Common myeloid progenitor, CD34-positive (primary cell): ENCODE results near the gene CRY1.

Experiments
- CTCF ChIA-PET: fragments of 350-600 bp; sonication (Branson Sonifier 250); formaldehyde crosslinking; loops from one replicate; lab custom pipeline; 2021; ENCODE audit warnings: antibody characterized with exemption; lab: Charles Lee
- POLR2A ChIA-PET: fragments of 350-600 bp; sonication (Branson Sonifier 250); formaldehyde crosslinking; loops from one replicate; lab custom pipeline; 2021; ENCODE audit warnings: antibody characterized with exemption; lab: Charles Lee
- DNase-seq, 3 donors: peaks; one replicate each; pipeline versions ENCODE4 v3.0.0 to v3.0.0-alpha.2; 2013
- H3K27ac ChIP-seq, 2 experiments: 1 replicate in 1 of 2; 2 replicates in 1 of 2; pipeline ENCODE4 v1.7.0; 2013; ENCODE audit warnings: inconsistent platforms in 2 of 2, low read length in 2 of 2, mild to moderate bottlenecking in 2 of 2, low read depth in 1 of 2, moderate library complexity in 1 of 2; ENCODE audit not compliant: severe bottlenecking in 2 of 2, insufficient read depth in 1 of 2, poor library complexity in 1 of 2
- H3K27me3 ChIP-seq, 5 experiments: replicated peaks in 2 of 5; 1 replicate in 3 of 5; 2 replicates in 2 of 5; pipeline versions ENCODE4 v1.6.1 to v1.7.0; 2013; ENCODE audit warnings: low read length in 4 of 5, mild to moderate bottlenecking in 2 of 5, moderate library complexity in 2 of 5, inconsistent platforms in 1 of 5; ENCODE audit not compliant: insufficient read depth in 5 of 5, control insufficient read depth in 4 of 5
- H3K36me3 ChIP-seq, 4 experiments: 1 replicate in 2 of 4; 2 replicates in 2 of 4; pipeline versions ENCODE4 v1.6.1 to v1.7.0; 2013; ENCODE audit warnings: low read length in 3 of 4, control low read depth in 1 of 4, mild to moderate bottlenecking in 1 of 4; ENCODE audit not compliant: control insufficient read depth in 4 of 4, insufficient read depth in 4 of 4
- H3K4me1 ChIP-seq, 4 experiments: 1 replicate in 3 of 4; 2 replicates in 1 of 4; pipeline versions ENCODE4 v1.6.1 to v1.7.1; 2013; ENCODE audit warnings: low read length in 3 of 4, mild to moderate bottlenecking in 3 of 4, control low read depth in 1 of 4, inconsistent platforms in 1 of 4, moderate library complexity in 1 of 4; ENCODE audit not compliant: control insufficient read depth in 4 of 4, insufficient read depth in 4 of 4; ENCODE audit errors: control extremely low read depth in 1 of 4
- H3K4me3 ChIP-seq, 7 experiments: 1 replicate in 4 of 7; 2 replicates in 3 of 7; pipeline versions ENCODE4 v1.5.1 to v1.7.0; 2013; ENCODE audit warnings: mild to moderate bottlenecking in 7 of 7, low read length in 6 of 7, moderate library complexity in 6 of 7, inconsistent platforms in 2 of 7, low read depth in 2 of 7, control low read depth in 1 of 7; ENCODE audit not compliant: insufficient read depth in 4 of 7, control insufficient read depth in 1 of 7; ENCODE audit errors: extremely low read depth in 1 of 7
- H3K9me3 ChIP-seq, 5 experiments: 1 replicate in 4 of 5; 2 replicates in 1 of 5; pipeline versions ENCODE4 v1.6.1 to v1.7.1; 2013; ENCODE audit warnings: low read length in 4 of 5, mild to moderate bottlenecking in 2 of 5, inconsistent platforms in 1 of 5, low read depth in 1 of 5, moderate library complexity in 1 of 5; ENCODE audit not compliant: control insufficient read depth in 4 of 5, insufficient read depth in 2 of 5; ENCODE audit errors: control extremely low read depth in 1 of 5
- WGBS: methylation state at CpG from one replicate; pipeline ENCODE4 v1.1.5; 2013; ENCODE audit not compliant: insufficient coverage; 5-methylcytosine and 5-hydroxymethylcytosine counted together

The CRY1 gene

GRCh38 chr12:106980944-106981343 lies 112.4 kb downstream of the CRY1 start:
- 93% methylated on average over 6 of the region's 7 CpGs for WGBS
- CTCF ChIA-PET: no interaction called here

GRCh38 chr12:106978035-106978800 lies 115.1 kb downstream of the CRY1 start:
- no peak overlapping the region for H3K4me3 ChIP-seq
- peak in 1 of 3 donors; percentile 13 for DNase-seq
- 85% methylated on average over 6 of the region's 9 CpGs for WGBS
- peaks cover 0 to 3% (median 1%) of the 10 kb centered on the region in 4 experiments for H3K4me1 ChIP-seq
- H3K9me3 ChIP-seq: no peaks in the 10 kb centered on the region
- CTCF ChIA-PET: interaction anchor here (1.2 to 1.5 kb wide), 2 partner anchors 9 to 33 kb away, joined by 3 to 4 read pairs; partner anchors contain the start of gene MTERF2
- peaks cover 0 to 13% (median 7%) of the 10 kb centered on the region in 4 experiments for H3K36me3 ChIP-seq
- POLR2A ChIA-PET: no interaction called here
- no peak overlapping the region for H3K27ac ChIP-seq
- H3K27me3 ChIP-seq: no peaks in the 10 kb centered on the region

More at GRCh38 chr12:106980944-106981343, 112.4 kb downstream of the CRY1 start:
- DNase-seq: no peak
- Histone ChIP-seq H3K4me1 (peaks cover 0 to 9% (median 2%) of the 10 kb centered on the region in 4 experiments), H3K4me3 (no peak overlapping the region), H3K27me3 (no peaks in the 10 kb centered on the region), H3K27ac (no peak overlapping the region), H3K9me3 (no peaks in the 10 kb centered on the region), H3K36me3 (peaks cover 2 to 6% (median 5%) of the 10 kb centered on the region in 4 experiments)
- POLR2A ChIA-PET: no interaction called here

GRCh38 chr12:106976668-106977067 lies 116.7 kb downstream of the CRY1 start:
- no peak for DNase-seq
- no peaks in the 10 kb centered on the region for H3K9me3 ChIP-seq
- POLR2A ChIA-PET: no interaction called here
- no peaks in the 10 kb centered on the region for H3K27me3 ChIP-seq
- H3K36me3 ChIP-seq: peaks cover 0 to 23% (median 9%) of the 10 kb centered on the region in 4 experiments
- no peak overlapping the region for H3K27ac ChIP-seq
- H3K4me3 ChIP-seq: no peak overlapping the region
- H3K4me1 ChIP-seq: peaks cover 0 to 3% (median 1%) of the 10 kb centered on the region in 4 experiments
- CTCF ChIA-PET: interaction anchor here (0.6 to 1.2 kb wide), 3 partner anchors 24 to 190 kb away, joined by 3 read pairs; no protein-coding TSS in a partner anchor
- 100% methylated on average over 1 of the region's 1 CpG for WGBS

GRCh38 chr12:106975993-106976658 lies 117.2 kb downstream of the CRY1 start:
- no peaks in the 10 kb centered on the region for H3K27me3 ChIP-seq
- no peak overlapping the region for H3K27ac ChIP-seq
- ChIA-PET CTCF (interaction anchor here (1.1 kb wide), 1 partner anchor 25 kb away, joined by 3 read pairs; no protein-coding TSS in a partner anchor), POLR2A (no interaction called here)
- H3K9me3 ChIP-seq: no peaks in the 10 kb centered on the region
- no peak overlapping the region for H3K4me3 ChIP-seq
- no peak for DNase-seq
- peaks cover 3 to 28% (median 10%) of the 10 kb centered on the region in 4 experiments for H3K36me3 ChIP-seq
- H3K4me1 ChIP-seq: peaks cover 0 to 3% (median 1%) of the 10 kb centered on the region in 4 experiments
- 79% methylated on average over 2 of the region's 3 CpGs for WGBS

GRCh38 chr12:106975098-106975497 lies 118.3 kb downstream of the CRY1 start:
- CTCF ChIA-PET: no interaction called here

GRCh38 chr12:106974511-106974910 lies 118.8 kb downstream of the CRY1 start:
- ChIA-PET POLR2A (no interaction called here), CTCF (no interaction called here)
- no peak for DNase-seq
- Histone ChIP-seq H3K4me1 (peaks cover 0 to 2% (median 0%) of the 10 kb centered on the region in 4 experiments), H3K36me3 (peaks cover 4 to 36% (median 14%) of the 10 kb centered on the region in 4 experiments), H3K27ac (no peak overlapping the region), H3K4me3 (no peak overlapping the region), H3K9me3 (no peaks in the 10 kb centered on the region), H3K27me3 (no peaks in the 10 kb centered on the region)
- 58% methylated on average over 2 of the region's 3 CpGs for WGBS

More at GRCh38 chr12:106975098-106975497, 118.3 kb downstream of the CRY1 start:
- no peaks in the 10 kb centered on the region for H3K27me3 ChIP-seq
- POLR2A ChIA-PET: no interaction called here
- H3K27ac ChIP-seq: no peak overlapping the region
- 100% methylated on average over 7 of the region's 8 CpGs for WGBS
- no peak overlapping the region for H3K4me3 ChIP-seq
- H3K36me3 ChIP-seq: peaks cover 4 to 36% (median 14%) of the 10 kb centered on the region in 4 experiments
- no peak for DNase-seq
- no peaks in the 10 kb centered on the region for H3K9me3 ChIP-seq
- peaks cover 0 to 2% (median 0%) of the 10 kb centered on the region in 4 experiments for H3K4me1 ChIP-seq
